SK-N-SH (cell line): ENCODE measurements around the gene FBXO36. TPM values are rescaled to one million over a fixed set of nuclear protein-coding genes. Genes with fewer than 3 reads are reported as not detected.

Experiments used
- CTCF ChIA-PET: fragments of 300-600, 350-600 bp; formaldehyde crosslinking; extraction: SDS; loops from one replicate; lab custom pipeline; 2021; lab: Yijun Ruan, JAX
- POLR2A ChIA-PET: fragments of 350-600 bp; sonication (Branson Sonifier 250); formaldehyde crosslinking; extraction: SDS; loops from one replicate; lab custom pipeline; 2020; ENCODE audit warnings: antibody characterized with exemption, inconsistent platforms; lab: Yijun Ruan, JAX
- DNase-seq: peaks from one replicate; pipeline ENCODE4 v3.0.0; 2012
- H2AFZ ChIP-seq: fragments of 200-600 bp; sonication (generic); 2 replicates; pipeline ENCODE4 v1.8.1; 2016; ENCODE audit warnings: antibody characterized with exemption, mild to moderate bottlenecking, low read depth
- H3F3A ChIP-seq: fragments of 200-600 bp; sonication (generic); replicated peaks from 2 replicates; pipeline ENCODE3; 2016; ENCODE audit warnings: antibody characterized with exemption, mild to moderate bottlenecking; ENCODE audit not compliant: insufficient read depth
- H3K27ac ChIP-seq, 2 experiments: fragments of 200-500 bp in 1 of 2; fragments of 200-600 bp in 1 of 2; sonication (Bioruptor generic) in 1 of 2; sonication (generic), shearing (Covaris generic) in 1 of 2; 2 replicates each; pipeline versions ENCODE4 v1.5.1 to v1.6.1; 2014 to 2016; ENCODE audit warnings: low read depth in 2 of 2, inconsistent platforms in 1 of 2, low read length in 1 of 2, mild to moderate bottlenecking in 1 of 2, mixed read lengths in 1 of 2
- H3K27me3 ChIP-seq: fragments of 200-600 bp; sonication (generic), shearing (Covaris generic); 2 replicates; pipeline ENCODE4 v1.6.1; 2016; ENCODE audit warnings: mixed run types; ENCODE audit not compliant: insufficient read depth
- H3K36me3 ChIP-seq, 2 experiments: fragments of 200-500 bp in 1 of 2; fragments of 200-600 bp in 1 of 2; sonication (Bioruptor generic) in 1 of 2; sonication (generic) in 1 of 2; replicated peaks in 1 of 2; 2 replicates each; pipeline versions ENCODE3 to v1.5.1; 2014 to 2016; ENCODE audit warnings: low read length in 1 of 2, mild to moderate bottlenecking in 1 of 2; ENCODE audit not compliant: insufficient read depth in 2 of 2, control insufficient read depth in 1 of 2
- H3K4me1 ChIP-seq, 2 experiments: fragments of 200-500 bp in 1 of 2; fragments of 200-600 bp in 1 of 2; sonication (Bioruptor generic) in 1 of 2; sonication (generic), shearing (Covaris generic) in 1 of 2; 2 replicates each; pipeline versions ENCODE4 v1.5.1 to v1.6.1; 2014 to 2016; ENCODE audit warnings: low read depth in 1 of 2, low read length in 1 of 2, mixed run types in 1 of 2; ENCODE audit not compliant: insufficient read depth in 2 of 2, control insufficient read depth in 1 of 2
- H3K4me2 ChIP-seq: fragments of 200-600 bp; sonication (generic), shearing (Covaris generic); 2 replicates; pipeline ENCODE4 v1.6.1; 2017; ENCODE audit warnings: mixed run types
- H3K4me3 ChIP-seq, 2 experiments: fragments of 200-500 bp in 1 of 2; fragments of 200-600 bp in 1 of 2; sonication (Bioruptor generic) in 1 of 2; sonication (generic), shearing (Covaris generic) in 1 of 2; 2 replicates each; pipeline versions ENCODE4 v1.5.1 to v1.8.1; 2014 to 2016; ENCODE audit warnings: low read depth in 2 of 2, inconsistent platforms in 1 of 2, low read length in 1 of 2, mild to moderate bottlenecking in 1 of 2, mixed read lengths in 1 of 2, moderate library complexity in 1 of 2
- H3K79me2 ChIP-seq: fragments of 200-600 bp; sonication (generic); 2 replicates; pipeline ENCODE4 v1.8.1; 2017; ENCODE audit warnings: mild to moderate bottlenecking; ENCODE audit not compliant: insufficient read depth
- H3K9ac ChIP-seq: fragments of 200-600 bp; sonication (generic); 2 replicates; pipeline ENCODE4 v1.6.1; 2017; ENCODE audit warnings: mixed run types
- H3K9me2 ChIP-seq: fragments of 200-600 bp; sonication (generic); 2 replicates; pipeline ENCODE4 v1.6.1; 2017; ENCODE audit warnings: mixed run types
- H3K9me3 ChIP-seq: fragments of 200-600 bp; sonication (generic); 2 replicates; pipeline ENCODE4 v1.6.1; 2017; ENCODE audit warnings: mixed run types, mild to moderate bottlenecking, moderate library complexity
- H4K20me1 ChIP-seq: fragments of 200-600 bp; sonication (generic); 2 replicates; pipeline ENCODE4 v1.6.1; 2017; ENCODE audit warnings: mild to moderate bottlenecking, mixed run types; ENCODE audit not compliant: insufficient read depth
- ELF1 ChIP-seq: IDR thresholded peaks from 2 replicates; pipeline ENCODE4 v1.4.0; 2012
- FOSL2 ChIP-seq: IDR thresholded peaks from 2 replicates; pipeline ENCODE4 v1.4.0; 2012; ENCODE audit warnings: low read depth, mild to moderate bottlenecking, moderate library complexity, borderline replicate concordance
- GABPA ChIP-seq: IDR thresholded peaks from 2 replicates; pipeline ENCODE4 v1.4.0; 2012; ENCODE audit warnings: low read depth, mild to moderate bottlenecking
- JUND ChIP-seq: IDR thresholded peaks from 2 replicates; pipeline ENCODE4 v1.4.0; 2012
- MAX ChIP-seq: IDR thresholded peaks from 2 replicates; pipeline ENCODE4 v1.4.0; 2012; ENCODE audit warnings: low read depth
- MEF2A ChIP-seq: IDR thresholded peaks from 2 replicates; pipeline ENCODE4 v1.4.0; 2012; ENCODE audit warnings: low read depth, borderline replicate concordance
- NFIC ChIP-seq: IDR thresholded peaks from 2 replicates; pipeline ENCODE4 v1.4.0; 2012; ENCODE audit warnings: borderline replicate concordance
- NRF1 ChIP-seq: IDR thresholded peaks from 2 replicates; pipeline ENCODE4 v1.6.1; 2012; ENCODE audit warnings: low read depth, mild to moderate bottlenecking, low read length
- RAD21 ChIP-seq: IDR thresholded peaks from 2 replicates; pipeline ENCODE4 v1.6.1; 2012; ENCODE audit warnings: mild to moderate bottlenecking, low read length
- RCOR1 ChIP-seq: fragments of 150-350 bp; IDR thresholded peaks from 2 replicates; pipeline ENCODE4 v1.6.1; 2017; ENCODE audit warnings: antibody characterized with exemption, low read length
- RFX5 ChIP-seq: IDR thresholded peaks from 2 replicates; pipeline ENCODE4 v1.6.1; 2012; ENCODE audit warnings: mild to moderate bottlenecking, improper control_type of control experiment, low read length
- SIN3A ChIP-seq: IDR thresholded peaks from 2 replicates; pipeline ENCODE4 v1.6.1; 2012; ENCODE audit warnings: low read depth, mild to moderate bottlenecking, low read length, moderate library complexity, borderline replicate concordance
- TCF12 ChIP-seq: IDR thresholded peaks from 2 replicates; pipeline ENCODE4 v1.4.0; 2012
- TEAD4 ChIP-seq: IDR thresholded peaks from 2 replicates; pipeline ENCODE4 v1.4.0; 2012; ENCODE audit warnings: mild to moderate bottlenecking, borderline replicate concordance; ENCODE audit not compliant: insufficient read depth
- YY1 ChIP-seq: IDR thresholded peaks from 2 replicates; pipeline ENCODE4 v1.4.0; 2012; ENCODE audit warnings: low read depth, mild to moderate bottlenecking
- ZBTB33 ChIP-seq: IDR thresholded peaks from 2 replicates; pipeline ENCODE4 v1.4.0; 2012; ENCODE audit warnings: low read depth, borderline replicate concordance
- WGBS: methylation state at CpG from one replicate; pipeline ENCODE4 v1.1.6; 2017; ENCODE audit warnings: low lambda C conversion rate; 5-methylcytosine and 5-hydroxymethylcytosine counted together
- polyA plus RNA-seq, 3 experiments: library from polyadenylated mRNA; depleted of rRNA; stranded (reverse); fragments of >200 nt; gene quantifications; 2 replicates each; pipeline ENCODE4 v1.2.3, GENCODE V29; 2012

FBXO36 gene
- polyA plus RNA-seq, 1 of the 3 experiments (the other 2 are of a cell fraction), result 3.9 TPM

- no peaks in the 10 kb centered on the region for H3K27me3 ChIP-seq
- H4K20me1 ChIP-seq, result no peaks in the 10 kb centered on the region
- no peaks in the 10 kb centered on the region for H3K79me2 ChIP-seq
- no peaks in the 10 kb centered on the region for H3K4me1 ChIP-seq
- no peak for DNase-seq
- no peaks in the 10 kb centered on the region for H3F3A ChIP-seq
- H3K9me3 ChIP-seq, result no peaks in the 10 kb centered on the region
- H3K36me3 ChIP-seq, result no peaks in the 10 kb centered on the region
- H3K9ac ChIP-seq, result no peak overlapping the region
- no peak overlapping the region for H3K4me2 ChIP-seq
- 100% methylated on average over 1 of the region's 1 CpG for WGBS
- CTCF ChIA-PET, result interaction anchor here (0.6 to 3.1 kb wide), 30 partner anchors 9 to 790 kb away, joined by 3 to 36 read pairs (median 4); partner anchors contain the start of gene SLC16A14
- TF ChIP-seq NRF1, result no peak
- no peak for TF ChIP-seq RAD21
- no peak for TF ChIP-seq GABPA
- TF ChIP-seq NFIC, result no peak
- TF ChIP-seq TEAD4, result no peak
- no peak for TF ChIP-seq JUND
- TF ChIP-seq ZBTB33, result no peak
- no peak for TF ChIP-seq FOSL2
- TF ChIP-seq ELF1, result no peak
- TF ChIP-seq TCF12, result no peak
- TF ChIP-seq MEF2A, result no peak
- POLR2A ChIA-PET, result no interaction called here
- H3K27ac ChIP-seq, result no peak overlapping the region
- H3K4me3 ChIP-seq, result no peak overlapping the region
- H3K9me2 ChIP-seq, result no peaks in the 10 kb centered on the region
- H2AFZ ChIP-seq, result no peak overlapping the region
These were observed 86.4 kb downstream of the FBXO36 start for GRCh38 chr2:230008708-230009066.

GRCh38 chr2:230010501-230010900 is 88.2 kb downstream of the FBXO36 start:
- DNase-seq, result no peak
- Histone ChIP-seq H3K9ac (no peak overlapping the region), H3F3A (no peaks in the 10 kb centered on the region), H3K4me1 (no peaks in the 10 kb centered on the region), H3K9me2 (no peaks in the 10 kb centered on the region), H3K27me3 (no peaks in the 10 kb centered on the region), H3K79me2 (no peaks in the 10 kb centered on the region), H4K20me1 (no peaks in the 10 kb centered on the region), H3K4me2 (no peak overlapping the region), H3K4me3 (no peak overlapping the region), H3K27ac (no peak overlapping the region), H2AFZ (no peak overlapping the region), H3K9me3 (no peaks in the 10 kb centered on the region), H3K36me3 (no peaks in the 10 kb centered on the region)
- ChIA-PET CTCF (interaction anchor here (1.0 to 3.6 kb wide), 3 partner anchors 57 to 600 kb away, joined by 3 to 27 read pairs (median 6); partner anchors contain the start of gene SLC16A14), POLR2A (no interaction called here)
- WGBS, result 92% methylated on average over 6 of the region's 6 CpGs
- no peak for TF ChIP-seq SIN3A
- no peak for TF ChIP-seq YY1
- TF ChIP-seq MAX, result no peak
- no peak for TF ChIP-seq RFX5
- no peak for TF ChIP-seq RCOR1
- no peak for TF ChIP-seq GABPA
